Suprapubic skin (tissue), 4 donors: Measurements from ENCODE around the gene TBX10. TPM values are rescaled to one million over a fixed set of nuclear protein-coding genes. Genes with fewer than 3 reads are reported as not detected.
A peak's percentile ranks its signal among the peaks of the same experiment; 100 is the strongest.

Experiments used
- DNase-seq, 2 donors: peaks; one replicate each; pipeline ENCODE4 v3.0.0-alpha.2; 2019; ENCODE audit warnings: low spot score in 2 of 2
- H3K27ac ChIP-seq: fragments of 200-600 bp; sonication (generic); one replicate; pipeline ENCODE4 v1.5.1; 2019
- H3K27me3 ChIP-seq: fragments of 200-600 bp; sonication (generic); one replicate; pipeline ENCODE4 v1.5.1; 2019
- H3K36me3 ChIP-seq: fragments of 200-600 bp; sonication (generic); one replicate; pipeline ENCODE4 v1.5.1; 2019
- H3K4me1 ChIP-seq: fragments of 200-600 bp; sonication (generic); one replicate; pipeline ENCODE4 v1.5.1; 2019
- H3K4me3 ChIP-seq: fragments of 200-600 bp; sonication (generic); one replicate; pipeline ENCODE4 v1.5.1; 2019; ENCODE audit warnings: mild to moderate bottlenecking
- H3K9me3 ChIP-seq: fragments of 200-600 bp; sonication (generic); one replicate; pipeline ENCODE4 v1.5.1; 2019
- CTCF ChIP-seq, 2 donors: fragments of 200-600 bp in 1 of 2; fragments of 450-650 bp in 1 of 2; sonication (generic) in 1 of 2; IDR thresholded peaks; one replicate each; pipeline ENCODE4 v1.5.1; 2016 to 2019; ENCODE audit warnings: antibody characterized with exemption in 2 of 2, mild to moderate bottlenecking in 1 of 2, moderate library complexity in 1 of 2
- EP300 ChIP-seq: sonication (generic); formaldehyde crosslinking; IDR thresholded peaks from one replicate; pipeline ENCODE4 v1.6.1; 2017; ENCODE audit warnings: antibody characterized with exemption
- POLR2A ChIP-seq, 2 donors: fragments of 450-650 bp; IDR thresholded peaks; one replicate each; pipeline ENCODE4 v1.6.1; 2017; ENCODE audit warnings: antibody characterized with exemption in 2 of 2, mild to moderate bottlenecking in 2 of 2, moderate library complexity in 2 of 2
- POLR2AphosphoS5 ChIP-seq, 3 donors: sonication (generic); formaldehyde crosslinking; IDR thresholded peaks; one replicate each; pipeline ENCODE4 v1.6.1; 2017; ENCODE audit warnings: antibody characterized with exemption in 3 of 3
- WGBS: methylation state at CpG from one replicate; pipeline ENCODE4 v1.1.5; 2018; 5-methylcytosine and 5-hydroxymethylcytosine counted together
- total RNA-seq, 4 donors: library from RNA; depleted of rRNA; stranded (reverse); fragments of >200 nt; gene quantifications; one replicate each; pipeline ENCODE4 v1.1.0, GENCODE V29; 2016

The TBX10 gene
- total RNA-seq, 4 donors from 2014 or later, result not detected

DNA sequence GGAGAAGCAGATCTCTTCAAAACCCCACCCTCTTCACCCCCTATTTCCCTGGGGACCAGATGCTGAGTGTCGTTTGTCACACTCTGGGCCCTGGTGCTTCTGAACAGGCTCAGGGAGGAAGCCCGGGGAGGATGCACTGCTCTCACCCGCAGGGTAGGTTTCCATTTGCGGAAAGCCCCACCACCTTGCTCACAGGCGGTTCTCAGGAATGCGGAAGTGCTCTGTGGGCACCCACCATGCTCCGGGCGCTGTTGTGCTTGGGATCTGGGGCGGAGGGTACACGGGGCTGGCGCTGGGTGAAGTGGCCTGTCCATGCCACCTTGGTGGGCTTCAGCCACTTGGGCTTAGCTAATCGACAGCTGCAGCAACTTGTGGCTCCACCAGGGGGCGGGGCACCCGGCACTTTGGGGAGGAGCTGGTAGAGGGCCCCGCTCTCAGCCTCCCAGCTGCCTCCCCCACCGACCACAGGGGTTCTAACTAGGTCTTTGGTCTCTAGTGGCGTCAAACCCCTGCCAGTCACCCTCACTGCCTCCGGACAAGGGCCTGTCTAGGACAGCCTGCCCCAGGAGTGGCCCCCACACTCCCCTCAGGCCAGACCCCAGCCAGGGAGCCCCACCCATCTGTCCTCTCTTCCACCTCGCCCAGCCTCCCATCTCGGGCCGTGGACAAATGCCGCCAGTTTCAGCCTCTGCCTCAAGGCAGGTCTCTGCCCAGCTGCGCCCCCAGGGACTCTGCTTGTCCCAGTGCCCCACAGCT is 25.4 kb downstream of the TBX10 start:
- DNase-seq, result peak; percentile 83 to 85
- 6% methylated on average over 4 of the region's 23 CpGs for WGBS
- Histone ChIP-seq H3K27me3 (peaks cover 17% of the 10 kb centered on the region), H3K4me3 (peak overlapping the region; percentile 43), H3K9me3 (no peaks in the 10 kb centered on the region), H3K27ac (peak overlapping the region; percentile 60), H3K36me3 (peaks cover 40% of the 10 kb centered on the region), H3K4me1 (peaks cover 28% of the 10 kb centered on the region)
- TF ChIP-seq POLR2A (IDR thresholded peaks at IDR 0.05) (peak in 1 of 2 donors; percentile 11), EP300 (no peak), POLR2AphosphoS5 (IDR thresholded peaks at IDR 0.05) (peak in 1 of 3 donors; percentile 9), CTCF (IDR thresholded peaks at IDR 0.05) (peak; percentile 13 to 73)

- H3K27ac ChIP-seq, result peak overlapping the region; percentile 60
- no peaks in the 10 kb centered on the region for H3K9me3 ChIP-seq
- DNase-seq, result no peak
- peaks cover 17% of the 10 kb centered on the region for H3K27me3 ChIP-seq
- peaks cover 47% of the 10 kb centered on the region for H3K36me3 ChIP-seq
- peak overlapping the region; percentile 43 for H3K4me3 ChIP-seq
- peaks cover 32% of the 10 kb centered on the region for H3K4me1 ChIP-seq
- WGBS, result 85% methylated on average over 6 of the region's 17 CpGs
- no peak for TF ChIP-seq CTCF (IDR thresholded peaks at IDR 0.05)
- TF ChIP-seq POLR2AphosphoS5 (IDR thresholded peaks at IDR 0.05), result no peak
- TF ChIP-seq EP300, result no peak
- no peak for TF ChIP-seq POLR2A (IDR thresholded peaks at IDR 0.05)
Observed at GRCh38 chr11:67613313-67613959, 26.1 kb downstream of the TBX10 start.

GRCh38 chr11:67612751-67613150 is 26.8 kb downstream of the TBX10 start:
- Histone ChIP-seq H3K36me3 (peaks cover 51% of the 10 kb centered on the region), H3K27ac (no peak overlapping the region), H3K9me3 (no peaks in the 10 kb centered on the region), H3K4me3 (no peak overlapping the region), H3K27me3 (peaks cover 17% of the 10 kb centered on the region), H3K4me1 (peaks cover 39% of the 10 kb centered on the region)
- WGBS, result 68% methylated on average over 10 of the region's 13 CpGs
- TF ChIP-seq POLR2A (IDR thresholded peaks at IDR 0.05) (no peak), POLR2AphosphoS5 (IDR thresholded peaks at IDR 0.05) (no peak), CTCF (IDR thresholded peaks at IDR 0.05) (no peak), EP300 (no peak)
- DNase-seq, result no peak

GRCh38 chr11:67611704-67612587 is 27.6 kb downstream of the TBX10 start:
- TF ChIP-seq POLR2AphosphoS5 (IDR thresholded peaks at IDR 0.05) (no peak), EP300 (no peak), POLR2A (IDR thresholded peaks at IDR 0.05) (no peak), CTCF (IDR thresholded peaks at IDR 0.05) (no peak)
- H3K27me3 ChIP-seq, result peaks cover 17% of the 10 kb centered on the region
- peaks cover 51% of the 10 kb centered on the region for H3K36me3 ChIP-seq
- H3K27ac ChIP-seq, result no peak overlapping the region
- DNase-seq, result peak in 1 of 2 donors; percentile 79
- H3K4me3 ChIP-seq, result no peak overlapping the region
- H3K4me1 ChIP-seq, result peaks cover 46% of the 10 kb centered on the region
- H3K9me3 ChIP-seq, result no peaks in the 10 kb centered on the region
- 91% methylated on average over 29 of the region's 37 CpGs for WGBS
